ENCODE measurements around the gene TRDMT1.

The TRDMT1 gene

GRCh38 chr10:17100586-17100985 is 100.9 kb downstream of the TRDMT1 start:
- DNase-seq (ENCODE audit: low read depth in 2 of 2): no peak

- no peak for DNase-seq (ENCODE audit: low read depth in 2 of 2)
Observed at GRCh38 chr10:17098012-17098411, 103.5 kb downstream of the TRDMT1 start.
